ENCODE results near the gene PLCH2. TPM values are rescaled to one million over a fixed set of nuclear protein-coding genes. Genes with fewer than 3 reads are reported as not detected.
A peak's percentile ranks its signal among the peaks of the same experiment; 100 is the strongest.

PLCH2 gene
- total RNA-seq, 1 donor from 2014 or later = 0.92 TPM

DNA sequence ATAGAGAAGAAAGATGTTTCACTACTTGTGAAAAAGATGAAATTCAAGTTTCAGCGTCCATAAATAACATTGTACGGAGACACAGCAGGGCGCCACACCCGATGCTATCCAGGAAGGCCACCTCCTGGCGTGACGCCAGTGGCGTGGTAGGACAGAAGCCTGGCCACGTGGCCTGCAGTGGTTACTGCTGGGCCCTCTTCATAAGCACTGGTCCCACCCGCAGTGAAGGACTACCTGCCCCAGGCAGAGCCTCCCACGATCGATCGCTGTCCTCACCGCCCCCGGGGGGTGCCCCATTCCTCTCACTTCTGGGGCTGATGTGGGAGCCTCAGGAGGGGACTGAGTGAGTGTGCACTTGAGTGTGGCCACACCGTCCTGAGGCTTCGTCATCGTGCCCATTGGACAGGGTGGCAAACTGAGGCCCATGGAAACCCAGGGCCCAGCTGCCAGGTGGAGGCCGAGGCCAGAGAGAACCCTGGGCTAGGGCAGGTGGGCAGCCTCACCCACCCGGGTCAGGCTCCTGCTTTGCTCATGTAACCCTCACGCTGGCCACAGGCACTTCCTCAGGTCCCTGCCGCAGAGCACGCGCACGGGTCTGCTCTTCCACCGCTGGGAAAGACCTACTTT is 65.6 kb downstream of the PLCH2 start:
- TF ChIP-seq, protein P1, sequence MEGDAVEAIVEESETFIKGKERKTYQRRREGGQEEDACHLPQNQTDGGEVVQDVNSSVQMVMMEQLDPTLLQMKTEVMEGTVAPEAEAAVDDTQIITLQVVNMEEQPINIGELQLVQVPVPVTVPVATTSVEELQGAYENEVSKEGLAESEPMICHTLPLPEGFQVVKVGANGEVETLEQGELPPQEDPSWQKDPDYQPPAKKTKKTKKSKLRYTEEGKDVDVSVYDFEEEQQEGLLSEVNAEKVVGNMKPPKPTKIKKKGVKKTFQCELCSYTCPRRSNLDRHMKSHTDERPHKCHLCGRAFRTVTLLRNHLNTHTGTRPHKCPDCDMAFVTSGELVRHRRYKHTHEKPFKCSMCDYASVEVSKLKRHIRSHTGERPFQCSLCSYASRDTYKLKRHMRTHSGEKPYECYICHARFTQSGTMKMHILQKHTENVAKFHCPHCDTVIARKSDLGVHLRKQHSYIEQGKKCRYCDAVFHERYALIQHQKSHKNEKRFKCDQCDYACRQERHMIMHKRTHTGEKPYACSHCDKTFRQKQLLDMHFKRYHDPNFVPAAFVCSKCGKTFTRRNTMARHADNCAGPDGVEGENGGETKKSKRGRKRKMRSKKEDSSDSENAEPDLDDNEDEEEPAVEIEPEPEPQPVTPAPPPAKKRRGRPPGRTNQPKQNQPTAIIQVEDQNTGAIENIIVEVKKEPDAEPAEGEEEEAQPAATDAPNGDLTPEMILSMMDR (IDR thresholded peaks at IDR 0.05; ENCODE audit: insufficient read depth, low read length, poor library complexity, severe bottlenecking) = no peak
- no peaks in the 10 kb centered on the region for H3K36me3 ChIP-seq (ENCODE audit: control insufficient read depth, insufficient read depth, low read length)
- peaks cover 12% of the 10 kb centered on the region for H3K27me3 ChIP-seq (ENCODE audit: control insufficient read depth, insufficient read depth, low read length)
- no peak overlapping the region for H3K4me3 ChIP-seq (ENCODE audit: low read depth, low read length)
- DNase-seq (ENCODE audit: low read depth) = no peak

DNA sequence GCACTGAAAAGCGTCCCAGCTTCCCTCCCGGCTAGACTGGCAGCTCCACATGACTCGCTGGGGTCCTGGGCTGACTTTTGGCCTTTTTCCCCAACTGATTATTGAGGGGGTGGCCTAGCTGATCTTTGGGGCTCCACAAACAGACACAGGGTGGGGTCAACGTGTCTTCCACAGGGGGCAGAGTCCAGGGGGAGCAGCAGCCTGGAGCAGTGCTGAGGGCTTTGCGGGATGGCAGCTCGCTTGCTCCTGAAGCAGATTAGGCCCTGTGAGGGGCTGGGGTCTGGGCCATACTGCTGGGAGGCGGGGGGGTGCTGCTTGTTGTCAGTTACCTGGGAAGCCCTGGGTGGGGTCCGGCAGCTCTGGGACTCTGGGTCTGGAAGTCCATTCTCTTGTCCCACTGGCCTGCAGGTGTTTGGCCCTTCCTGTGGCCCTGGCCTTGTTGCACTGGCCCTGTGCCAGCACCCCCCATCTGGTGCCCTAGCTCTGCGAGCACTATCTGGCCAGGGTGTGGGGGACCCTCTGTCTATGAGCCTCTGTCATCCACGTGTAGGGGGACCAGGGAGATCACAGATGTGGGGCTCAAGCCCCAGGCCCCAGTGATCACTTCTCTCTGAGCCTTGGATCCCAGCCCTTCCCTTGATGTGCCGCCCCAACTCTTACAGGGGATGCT is 66.3 kb downstream of the PLCH2 start:
- H3K27me3 ChIP-seq (ENCODE audit: control insufficient read depth, insufficient read depth, low read length) = peaks cover 12% of the 10 kb centered on the region
- TF ChIP-seq, protein P1 (IDR thresholded peaks at IDR 0.05; ENCODE audit: insufficient read depth, low read length, poor library complexity, severe bottlenecking) = no peak
- H3K4me3 ChIP-seq (ENCODE audit: low read depth, low read length) = no peak overlapping the region
- DNase-seq (ENCODE audit: low read depth) = no peak
- no peaks in the 10 kb centered on the region for H3K36me3 ChIP-seq (ENCODE audit: control insufficient read depth, insufficient read depth, low read length)

DNA sequence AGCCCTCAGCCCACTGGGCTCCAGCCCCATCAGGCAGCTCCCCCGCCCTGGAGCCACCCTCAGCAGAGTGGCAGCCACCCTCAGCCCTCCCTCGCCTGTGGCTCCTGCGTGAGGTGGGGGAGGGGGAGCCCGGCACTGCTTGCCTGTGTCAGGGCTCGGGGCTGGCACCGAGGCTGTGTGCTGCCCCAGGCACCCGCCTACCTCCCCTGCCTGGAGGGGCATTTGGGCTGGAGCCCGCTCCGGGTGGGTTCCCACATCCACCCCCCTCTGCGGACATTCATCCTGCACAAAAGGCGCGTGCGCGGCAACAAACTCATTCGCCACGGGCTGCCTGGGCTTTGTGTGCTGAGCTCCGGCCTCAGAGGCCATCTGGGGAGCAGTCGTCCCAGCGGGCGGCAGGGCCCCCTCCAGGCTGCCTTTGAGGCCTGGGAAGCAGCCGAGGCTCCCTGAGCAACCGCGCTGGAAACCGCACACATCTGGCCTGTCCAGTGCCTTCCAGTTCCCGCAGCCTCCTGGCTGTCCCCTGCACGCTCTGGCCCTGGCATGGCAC is 67.5 kb downstream of the PLCH2 start:
- Histone ChIP-seq H3K27me3 (ENCODE audit: control insufficient read depth, insufficient read depth, low read length) (peaks cover 12% of the 10 kb centered on the region), H3K36me3 (ENCODE audit: control insufficient read depth, insufficient read depth, low read length) (no peaks in the 10 kb centered on the region), H3K4me3 (ENCODE audit: low read depth, low read length) (no peak overlapping the region)
- no peak for DNase-seq (ENCODE audit: low read depth)
- TF ChIP-seq, protein P1 (IDR thresholded peaks at IDR 0.05; ENCODE audit: insufficient read depth, low read length, poor library complexity, severe bottlenecking) = peak; percentile 4

DNA sequence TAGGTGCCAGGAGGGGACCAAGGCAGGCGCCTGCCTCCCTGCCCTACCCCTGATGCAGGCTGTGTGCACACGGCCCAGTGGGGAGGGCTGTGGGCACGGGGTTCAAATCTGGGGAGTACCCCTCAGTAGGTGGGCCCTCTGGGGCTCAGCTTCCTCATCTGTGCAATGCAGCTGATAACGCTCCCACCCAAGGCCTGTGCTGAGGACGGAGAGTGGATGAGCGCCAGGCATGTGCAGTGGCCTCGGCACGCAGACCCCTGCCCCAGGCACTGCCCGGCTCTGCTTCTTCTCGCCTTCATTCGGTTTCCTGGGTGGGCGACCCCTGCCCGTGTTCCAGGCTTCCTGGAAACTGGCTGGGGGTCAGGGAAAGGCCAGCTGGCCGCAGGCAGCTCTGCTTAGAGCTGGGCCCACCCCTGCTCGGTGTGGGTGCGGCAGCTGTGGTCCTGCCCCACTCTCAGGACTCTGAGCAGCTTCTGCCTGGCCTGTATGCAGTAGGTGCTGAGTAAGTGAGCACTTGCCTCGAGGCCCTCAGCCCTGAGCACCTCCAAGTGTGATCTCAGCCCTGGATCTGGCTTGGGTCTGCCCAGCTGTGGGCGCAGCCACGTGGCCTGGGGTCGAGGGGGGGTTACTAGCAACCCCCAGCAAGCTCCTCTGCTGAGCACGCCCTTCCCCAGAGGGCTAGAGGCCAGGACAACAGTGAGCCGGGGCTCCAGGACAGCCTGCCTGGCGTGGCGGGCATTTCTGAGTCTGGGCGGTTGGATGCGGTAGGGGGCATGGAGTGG is 68.2 kb downstream of the PLCH2 start:
- Histone ChIP-seq H3K27me3 (ENCODE audit: control insufficient read depth, insufficient read depth, low read length) (peaks cover 10% of the 10 kb centered on the region), H3K4me3 (ENCODE audit: low read depth, low read length) (no peak overlapping the region), H3K36me3 (ENCODE audit: control insufficient read depth, insufficient read depth, low read length) (no peaks in the 10 kb centered on the region)
- TF ChIP-seq, protein P1 (IDR thresholded peaks at IDR 0.05; ENCODE audit: insufficient read depth, low read length, poor library complexity, severe bottlenecking) = no peak
- DNase-seq (ENCODE audit: low read depth) = no peak

DNA sequence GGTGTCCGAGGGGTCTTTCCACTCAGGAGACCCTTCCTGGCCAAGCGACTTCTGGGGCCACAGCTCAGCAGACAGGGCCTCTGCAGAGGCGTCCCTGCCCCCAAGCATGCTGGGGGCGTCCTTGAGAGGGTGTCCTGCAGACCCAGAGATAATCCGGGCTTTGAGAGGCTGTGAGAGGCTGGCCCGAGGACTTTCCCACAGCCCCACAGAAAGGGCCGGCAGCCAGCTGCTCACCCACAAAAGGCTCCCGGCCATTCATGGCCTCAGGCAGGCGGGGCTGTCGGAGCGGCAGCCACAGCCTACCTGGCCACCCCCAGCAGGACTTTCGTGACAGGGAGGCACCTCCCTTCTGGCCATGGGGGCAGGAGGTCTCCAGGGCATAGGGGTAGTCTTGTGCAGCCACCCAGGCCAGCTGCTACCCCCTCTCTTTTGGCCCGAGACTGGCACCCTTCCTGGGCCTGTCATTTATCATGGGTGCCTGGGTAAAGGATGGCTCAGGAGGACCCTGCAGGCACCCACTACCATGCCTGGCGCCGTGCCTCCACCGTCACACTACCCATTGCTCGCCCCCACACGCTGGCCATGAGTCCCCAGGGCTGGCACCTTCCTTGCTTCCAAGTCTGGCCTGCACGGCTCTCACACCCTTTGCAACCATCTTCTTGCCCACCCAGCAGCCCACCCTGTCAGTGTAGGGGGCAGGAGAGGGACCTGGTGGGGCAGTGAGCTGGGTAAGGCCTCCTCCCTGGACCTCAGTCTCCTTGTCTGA is 69.0 kb downstream of the PLCH2 start:
- Histone ChIP-seq H3K4me3 (ENCODE audit: low read depth, low read length) (no peak overlapping the region), H3K36me3 (ENCODE audit: control insufficient read depth, insufficient read depth, low read length) (no peaks in the 10 kb centered on the region), H3K27me3 (ENCODE audit: control insufficient read depth, insufficient read depth, low read length) (peaks cover 9% of the 10 kb centered on the region)
- TF ChIP-seq, protein P1 (IDR thresholded peaks at IDR 0.05; ENCODE audit: insufficient read depth, low read length, poor library complexity, severe bottlenecking) = no peak
- no peak for DNase-seq (ENCODE audit: low read depth)

Measured in kidney epithelial cell (primary cell).